GM12801 (cell line): ENCODE results near the gene RPE.

ENCODE experiments used
- TF ChIP-seq, protein P1 (sequence below): IDR thresholded peaks from one replicate; pipeline ENCODE4 v1.5.1; 2011; ENCODE audit warnings: control low read depth; ENCODE audit not compliant: insufficient read length; ENCODE audit errors: extremely low read depth

The RPE gene

DNA sequence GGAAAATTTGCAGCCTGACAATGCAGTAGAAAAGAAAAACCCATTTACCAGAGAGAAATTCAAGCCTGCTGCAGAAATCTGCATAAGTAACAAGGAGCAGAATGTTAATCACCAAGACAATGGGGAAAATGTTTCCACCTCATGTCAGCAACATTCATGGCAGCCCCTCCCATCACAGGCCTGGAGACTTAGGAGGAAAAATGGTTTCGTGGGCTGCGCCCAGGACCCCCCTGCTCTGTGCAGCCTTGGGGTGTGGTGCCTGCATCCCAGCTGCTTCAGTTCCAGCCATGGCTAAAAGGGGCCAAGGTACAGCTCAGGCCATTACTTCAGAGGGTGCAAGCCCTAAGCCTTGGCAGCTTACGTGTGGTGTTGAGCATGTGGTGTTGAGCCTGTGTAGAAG lies 53.4 kb downstream of the RPE start:
- TF ChIP-seq, protein P1, sequence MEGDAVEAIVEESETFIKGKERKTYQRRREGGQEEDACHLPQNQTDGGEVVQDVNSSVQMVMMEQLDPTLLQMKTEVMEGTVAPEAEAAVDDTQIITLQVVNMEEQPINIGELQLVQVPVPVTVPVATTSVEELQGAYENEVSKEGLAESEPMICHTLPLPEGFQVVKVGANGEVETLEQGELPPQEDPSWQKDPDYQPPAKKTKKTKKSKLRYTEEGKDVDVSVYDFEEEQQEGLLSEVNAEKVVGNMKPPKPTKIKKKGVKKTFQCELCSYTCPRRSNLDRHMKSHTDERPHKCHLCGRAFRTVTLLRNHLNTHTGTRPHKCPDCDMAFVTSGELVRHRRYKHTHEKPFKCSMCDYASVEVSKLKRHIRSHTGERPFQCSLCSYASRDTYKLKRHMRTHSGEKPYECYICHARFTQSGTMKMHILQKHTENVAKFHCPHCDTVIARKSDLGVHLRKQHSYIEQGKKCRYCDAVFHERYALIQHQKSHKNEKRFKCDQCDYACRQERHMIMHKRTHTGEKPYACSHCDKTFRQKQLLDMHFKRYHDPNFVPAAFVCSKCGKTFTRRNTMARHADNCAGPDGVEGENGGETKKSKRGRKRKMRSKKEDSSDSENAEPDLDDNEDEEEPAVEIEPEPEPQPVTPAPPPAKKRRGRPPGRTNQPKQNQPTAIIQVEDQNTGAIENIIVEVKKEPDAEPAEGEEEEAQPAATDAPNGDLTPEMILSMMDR = no peak

DNA sequence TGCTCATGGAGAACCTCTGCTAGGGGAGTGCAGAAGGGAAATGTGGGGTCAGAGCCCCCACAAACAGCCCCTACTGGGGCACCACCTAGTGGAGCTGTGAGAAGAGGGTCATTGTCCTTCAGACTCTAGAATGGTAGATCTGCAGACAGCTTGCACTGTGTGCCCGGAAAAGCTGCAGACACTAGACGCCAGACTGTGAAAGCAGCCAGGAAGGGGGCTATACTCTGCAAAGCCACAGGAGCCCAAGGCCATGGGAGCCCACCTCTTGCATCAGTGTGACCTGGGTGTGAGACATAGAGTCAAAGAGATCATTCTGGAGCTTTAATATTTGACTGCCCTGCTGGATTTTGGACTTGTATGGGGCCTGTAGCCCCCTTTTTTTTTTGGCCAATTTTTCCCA lies 60.9 kb downstream of the RPE start:
- TF ChIP-seq, protein P1 = no peak
